ENCODE measurements around the gene FRMPD4.
"Not testable (repeated sequence)": the region's sequence is repeated elsewhere in the genome, so short reads cannot be mapped to it uniquely, and the experiment has no call there.

The FRMPD4 gene

DNA sequence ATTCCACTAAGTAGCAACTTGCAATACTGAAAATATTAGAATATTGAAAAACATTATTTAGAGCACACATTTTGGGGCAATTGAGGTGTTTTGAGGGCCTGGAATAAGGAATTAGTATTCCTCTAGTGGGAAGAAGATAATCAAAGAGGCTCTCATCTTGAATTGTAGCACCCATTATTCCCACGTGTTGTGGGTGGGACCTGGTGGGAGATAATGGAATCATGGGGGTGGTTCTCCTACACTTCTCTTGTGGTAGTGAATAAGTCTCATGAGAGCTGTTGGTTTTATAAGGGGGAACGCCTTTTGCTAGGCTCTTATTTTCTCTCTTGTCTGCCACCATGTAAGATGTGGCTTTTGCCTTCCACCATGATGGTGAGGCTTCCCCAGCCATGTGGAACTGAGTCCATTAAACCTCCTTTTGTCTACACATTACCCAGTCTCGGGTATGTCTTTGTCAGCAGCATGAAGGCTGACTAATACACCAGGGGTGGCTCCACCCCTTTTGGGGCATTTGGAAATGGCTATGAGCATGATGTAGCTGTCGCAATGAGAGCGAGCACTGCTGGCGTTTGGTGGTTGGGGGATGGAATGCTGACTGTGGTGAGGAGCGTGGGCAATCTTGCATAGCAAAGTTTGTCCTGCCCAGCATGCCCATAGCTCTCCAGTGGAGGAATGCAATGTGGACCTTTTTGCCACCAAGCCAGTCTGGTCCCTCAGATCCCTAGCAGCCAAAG lies 308.2 kb downstream of the FRMPD4 start:
- DNase-seq = no peak

DNA sequence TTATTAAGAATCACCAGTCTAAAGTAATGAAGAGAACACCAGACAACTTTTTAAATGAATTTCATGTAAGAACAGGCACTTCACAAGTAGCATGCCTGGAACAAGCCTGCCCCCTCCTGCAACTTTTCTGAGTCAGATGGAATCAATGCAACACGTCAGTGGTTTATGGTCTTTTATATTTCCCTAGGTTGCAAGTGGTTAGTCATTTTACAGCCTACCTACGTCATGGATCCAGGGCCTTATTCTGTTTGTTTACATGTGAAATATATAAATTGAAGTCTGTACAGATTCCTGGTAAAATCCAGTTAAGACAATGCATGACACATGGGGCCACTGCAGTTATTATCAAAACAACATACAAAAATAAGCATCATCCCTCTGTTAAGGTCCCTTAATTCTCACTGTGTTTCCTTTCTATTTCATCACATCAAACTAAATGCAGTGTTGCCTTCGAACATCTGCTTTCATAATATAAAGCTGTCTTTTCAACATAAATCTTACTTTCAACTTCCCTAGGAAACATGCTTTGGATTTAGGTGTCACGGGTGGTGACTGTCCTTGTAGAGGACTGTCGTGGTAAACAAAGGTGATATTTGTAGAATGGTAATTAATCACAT lies 309.3 kb downstream of the FRMPD4 start:
- DNase-seq = no peak

DNA sequence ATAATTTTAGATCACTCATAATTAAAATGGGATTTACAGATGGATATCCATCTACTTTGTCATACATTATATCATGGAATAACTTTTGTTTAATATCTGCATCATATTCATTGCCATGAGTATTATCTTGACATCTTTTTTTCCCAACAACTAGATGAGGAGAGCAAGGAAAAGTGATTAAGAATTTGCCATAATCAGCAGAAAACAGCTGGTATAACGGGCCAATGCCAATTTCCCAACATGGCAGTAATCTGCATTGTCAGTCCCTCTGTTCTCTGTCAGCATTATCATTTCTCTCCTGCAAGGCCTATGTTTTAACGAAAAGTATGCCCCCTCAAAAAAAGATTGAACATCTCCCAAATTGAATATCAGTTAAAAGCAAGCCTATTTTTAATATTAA lies 314.0 kb downstream of the FRMPD4 start:
- DNase-seq = no peak

DNA sequence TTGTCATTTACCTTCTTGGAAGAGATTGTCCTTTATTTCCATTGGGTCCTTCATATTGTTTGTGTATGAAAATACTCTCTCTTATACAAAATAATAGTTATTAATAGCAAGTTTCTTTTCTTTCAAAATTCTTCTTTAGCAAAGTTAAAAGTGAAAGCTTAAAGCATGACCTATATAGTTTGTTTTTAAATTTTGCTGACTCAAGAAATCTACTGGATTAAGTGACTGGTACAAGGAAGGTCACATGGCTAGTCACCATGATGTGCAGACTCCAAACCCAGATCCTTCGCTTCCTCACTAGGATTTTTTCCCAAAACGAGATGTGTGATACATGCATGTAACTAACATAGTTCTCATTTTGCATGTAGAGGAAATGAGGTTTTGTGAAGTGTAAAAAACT lies 322.7 kb downstream of the FRMPD4 start:
- DNase-seq = no peak

DNA sequence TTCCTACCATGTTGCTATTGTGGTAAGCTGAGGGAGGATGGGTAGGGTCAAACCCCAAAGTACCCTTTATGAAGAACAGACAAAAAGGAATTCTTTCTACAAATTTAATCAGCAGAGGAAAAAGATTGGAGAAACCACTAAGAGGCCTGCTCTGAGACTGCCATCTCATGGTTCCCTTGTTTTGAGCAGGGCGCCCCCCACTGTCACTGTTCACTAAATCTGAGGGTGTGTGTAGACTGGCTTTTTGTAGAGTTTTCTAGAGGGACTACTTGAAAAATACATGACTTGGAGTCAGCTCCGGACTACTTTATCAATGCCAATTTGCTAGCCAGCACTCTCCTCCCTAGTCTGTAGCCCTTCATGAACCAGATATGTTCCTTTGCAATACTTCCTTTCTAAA lies 324.8 kb downstream of the FRMPD4 start:
- no peak for DNase-seq

DNA sequence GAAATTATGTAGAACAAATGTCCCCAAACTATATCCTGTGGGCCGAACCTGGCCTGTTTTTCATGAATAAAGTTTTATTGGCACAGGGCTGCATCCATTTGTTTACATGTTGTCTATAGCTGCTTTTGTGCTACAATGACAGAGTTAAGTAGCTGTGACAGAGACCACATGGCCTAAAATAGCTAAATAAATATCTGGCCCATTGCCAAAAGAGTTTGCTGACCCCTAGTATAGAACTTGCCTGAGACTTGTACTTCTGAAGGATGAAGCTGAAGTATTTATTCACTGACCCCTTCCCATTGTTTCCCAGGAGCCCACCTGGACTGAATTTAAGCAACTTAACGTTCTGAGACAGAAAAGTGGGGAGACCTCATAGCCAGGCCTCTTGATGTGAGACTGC lies 325.6 kb downstream of the FRMPD4 start:
- DNase-seq = no peak

DNA sequence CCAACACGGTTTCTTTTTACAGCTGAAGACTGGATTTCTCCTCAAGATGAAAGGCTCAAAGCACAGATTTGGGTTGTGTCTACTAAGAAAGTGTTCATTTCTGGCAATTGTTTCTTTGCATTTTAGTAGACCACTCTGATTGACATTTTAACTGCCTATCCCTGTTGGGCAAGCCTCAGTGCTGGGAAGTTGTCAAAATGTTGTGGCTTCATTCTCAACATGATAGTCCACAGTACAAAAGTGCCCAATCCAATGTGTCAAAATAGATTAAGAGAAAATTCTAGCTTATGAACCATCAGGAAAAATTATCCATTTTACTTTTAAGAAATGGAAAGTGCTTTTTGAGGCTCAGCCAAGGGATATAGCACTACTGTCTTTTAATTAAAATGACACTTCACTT lies 329.0 kb downstream of the FRMPD4 start:
- DNase-seq = no peak

DNA sequence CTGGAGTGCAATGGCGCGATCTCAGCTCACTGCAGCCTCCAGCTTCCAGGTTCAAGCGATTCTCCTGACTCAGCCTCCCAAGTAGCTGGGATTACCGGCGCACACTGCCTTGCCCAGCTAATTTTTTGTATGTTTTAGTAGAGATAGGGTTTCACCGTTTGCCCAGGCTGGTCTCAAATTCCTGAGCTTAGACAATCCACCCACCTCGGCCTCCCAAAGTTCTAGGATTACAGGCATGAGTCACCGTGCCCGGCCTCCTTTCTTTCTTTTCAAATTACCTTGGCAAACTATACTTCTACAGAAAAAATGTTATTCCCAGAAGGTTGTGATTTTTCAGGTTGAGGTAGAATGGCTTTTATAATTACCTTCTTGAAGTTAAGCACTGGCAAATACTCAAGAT lies 331.0 kb downstream of the FRMPD4 start:
- no peak for DNase-seq

DNA sequence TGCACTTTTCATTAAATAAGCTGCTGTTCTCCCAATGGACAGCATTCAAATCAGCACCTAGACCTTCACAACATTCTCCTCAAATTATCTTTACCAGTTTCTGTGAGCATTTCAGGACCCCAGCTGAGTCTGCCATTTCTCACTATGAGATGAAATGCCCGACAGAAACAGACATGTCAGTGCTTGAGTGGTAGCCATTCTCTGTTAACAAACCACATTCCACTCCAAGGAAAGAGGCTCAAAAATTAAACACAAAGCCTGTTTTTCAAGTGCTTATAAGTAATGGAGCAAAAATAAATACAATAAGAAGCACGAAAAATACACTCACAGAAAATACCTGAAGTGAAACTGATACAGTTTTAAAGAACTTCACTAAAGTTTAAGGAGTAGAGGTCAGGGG lies 332.8 kb downstream of the FRMPD4 start:
- no peak for DNase-seq

DNA sequence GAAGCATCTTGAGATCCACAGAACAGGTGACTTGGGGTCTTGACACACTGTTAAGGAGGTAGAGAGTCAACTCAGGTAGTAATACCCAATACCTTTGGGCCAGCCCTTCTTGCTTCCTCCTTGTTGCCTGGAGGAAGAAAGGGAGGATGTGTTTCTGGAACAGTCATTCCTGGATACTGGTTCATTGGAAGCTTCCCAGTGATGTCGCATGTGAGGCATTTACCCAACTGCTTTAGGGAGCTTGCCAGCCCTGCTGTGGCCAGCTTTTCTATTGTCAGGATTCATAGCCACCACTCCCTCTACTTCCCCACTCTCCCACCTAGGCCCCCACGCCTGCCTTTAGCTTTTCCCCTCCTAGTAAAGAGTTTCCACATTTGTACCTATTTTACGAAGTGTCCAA lies 342.7 kb downstream of the FRMPD4 start:
- DNase-seq = no peak

DNA sequence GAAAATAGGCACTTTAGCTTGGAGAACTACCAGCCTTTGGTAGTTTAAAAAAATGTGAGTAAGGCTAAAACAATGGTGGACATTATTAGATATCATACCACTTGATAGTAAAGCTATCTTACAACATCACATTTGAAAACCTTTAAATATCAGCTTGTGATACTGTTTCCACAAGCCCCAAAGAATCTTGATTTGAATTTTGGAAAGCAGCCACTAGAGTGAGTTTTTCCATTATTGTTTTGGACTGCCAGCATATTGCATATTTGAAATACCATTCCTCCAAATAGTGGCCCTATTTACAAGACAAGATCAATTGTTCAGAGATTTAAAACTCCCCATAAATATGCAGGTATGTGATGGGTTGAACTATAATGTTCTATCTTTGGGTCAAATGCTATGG lies 349.9 kb downstream of the FRMPD4 start:
- no peak for DNase-seq

DNA sequence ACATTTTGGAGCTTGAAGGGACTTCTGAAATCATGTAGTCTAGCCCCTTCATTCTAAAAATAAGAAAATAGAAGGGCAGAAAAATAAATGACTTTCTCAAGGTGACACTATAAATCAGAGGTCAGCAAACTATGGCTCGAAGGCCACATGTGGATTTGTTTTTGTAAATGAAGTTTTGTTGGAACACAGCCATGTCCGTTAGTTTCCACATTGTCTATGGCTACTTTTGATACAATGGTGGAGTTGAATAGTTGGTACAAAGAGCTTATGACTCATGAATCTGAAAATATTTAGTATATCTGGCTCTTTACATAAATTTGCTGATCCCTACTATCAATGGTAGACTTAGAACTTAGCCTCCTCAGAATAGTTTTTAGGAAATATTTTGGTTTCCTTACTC lies 350.5 kb downstream of the FRMPD4 start:
- no peak for DNase-seq

DNA sequence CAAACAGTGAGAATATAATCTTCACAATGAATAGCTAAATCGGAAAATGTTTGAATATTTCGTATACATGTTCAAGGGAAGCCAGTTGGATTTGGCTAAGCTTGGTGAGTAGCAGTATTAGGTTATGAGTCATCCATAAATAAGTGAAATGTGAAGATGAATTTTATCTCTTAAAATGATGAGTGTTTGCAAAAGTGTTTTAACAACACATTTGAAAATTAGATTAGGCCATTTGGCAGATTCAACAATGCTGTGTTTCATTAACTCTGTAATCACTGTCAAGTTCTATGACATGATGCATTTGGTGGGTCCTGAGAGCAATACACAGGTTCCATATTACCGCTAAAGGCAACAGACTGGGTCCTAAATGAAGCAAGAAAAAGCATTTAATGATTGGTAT lies 351.1 kb downstream of the FRMPD4 start:
- DNase-seq = no peak

DNA sequence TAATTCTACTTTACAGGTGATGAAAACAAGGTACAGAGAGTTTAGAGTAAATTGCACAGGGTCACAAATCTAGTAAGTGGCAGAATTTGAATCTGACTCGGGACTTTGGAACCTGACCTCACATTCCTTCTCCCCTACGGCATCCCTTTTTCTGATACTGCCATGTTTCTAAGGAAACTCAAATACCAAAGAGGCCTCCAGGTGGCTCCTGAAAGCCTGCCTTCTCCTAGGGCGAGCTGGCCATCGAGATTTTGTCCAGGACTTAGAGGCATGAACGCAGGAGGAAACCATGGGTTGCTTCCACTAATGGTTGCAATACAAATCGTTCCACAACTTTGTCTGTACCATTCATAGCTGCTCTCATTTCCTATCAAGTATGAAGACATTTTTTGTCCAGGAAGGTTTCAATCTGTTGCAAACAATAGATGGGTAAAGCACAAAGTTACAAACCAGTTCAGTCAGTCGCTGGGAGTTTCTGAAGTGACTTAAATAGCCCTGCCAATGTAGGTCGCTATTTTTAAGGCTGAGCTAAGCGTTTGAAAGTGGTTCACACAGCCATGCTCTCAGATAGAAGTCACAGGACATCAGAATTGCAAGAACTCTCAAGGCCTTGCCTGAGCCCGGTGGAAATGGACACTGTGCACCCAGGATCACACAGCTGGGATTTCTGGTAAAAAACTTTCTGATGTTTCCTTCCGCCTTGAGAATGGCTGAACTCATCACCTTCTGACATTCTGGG lies 356.3 kb downstream of the FRMPD4 start:
- no peak for DNase-seq

DNA sequence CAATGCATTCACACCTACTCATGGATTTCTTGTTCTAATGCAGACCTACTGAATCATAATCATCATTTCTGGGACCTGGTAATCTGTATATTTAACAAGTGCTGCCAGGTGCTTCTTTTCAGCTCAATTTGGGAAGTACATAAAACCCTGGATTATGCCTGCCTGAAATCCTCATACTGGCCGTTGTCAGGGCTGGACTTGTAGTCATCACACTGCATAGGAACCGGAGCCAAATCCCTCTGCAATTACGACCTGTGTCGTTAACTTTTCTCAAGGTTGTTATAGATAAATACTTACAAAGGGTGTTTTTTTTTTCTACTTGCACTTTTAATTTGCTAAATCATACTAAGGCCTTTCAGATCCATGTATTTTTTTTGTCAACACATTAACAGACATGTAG lies 358.1 kb downstream of the FRMPD4 start:
- no peak for DNase-seq

DNA sequence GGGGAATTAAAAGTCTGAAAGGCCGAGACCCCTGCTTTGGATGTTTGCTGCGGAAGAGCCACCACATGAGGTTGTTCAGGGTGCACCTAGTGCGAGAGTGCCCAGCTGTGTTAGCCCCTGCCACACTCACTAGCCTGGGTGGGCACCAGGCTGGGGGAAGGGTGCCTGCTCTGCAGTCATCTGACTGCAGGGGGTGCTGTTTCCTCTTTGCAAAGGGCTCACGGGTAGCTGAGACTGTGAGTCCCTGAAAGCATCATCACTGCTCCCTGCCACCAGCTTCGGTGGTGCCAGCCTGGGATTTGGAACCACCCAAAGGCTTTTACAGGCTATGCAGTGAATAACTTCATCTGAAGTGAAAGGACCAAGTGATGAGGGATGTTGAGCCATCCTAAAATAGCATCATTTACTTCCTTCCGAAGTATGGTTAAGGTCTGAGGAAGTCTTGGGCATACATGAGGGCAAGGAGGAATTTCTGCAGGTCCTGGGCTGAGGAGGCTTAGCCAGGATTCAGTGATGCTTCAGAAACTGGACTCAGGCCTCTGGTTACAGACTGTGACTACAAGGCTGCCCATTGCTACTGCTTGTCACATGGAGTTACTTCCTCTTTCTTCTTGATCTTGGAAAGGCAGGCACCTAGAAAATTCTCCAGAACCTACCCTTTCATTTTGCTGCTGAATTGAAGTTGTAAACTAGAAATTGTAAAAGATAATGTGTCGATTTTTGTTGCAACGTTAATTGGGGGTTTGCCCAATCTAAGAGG lies 359.7 kb downstream of the FRMPD4 start:
- DNase-seq = no peak

DNA sequence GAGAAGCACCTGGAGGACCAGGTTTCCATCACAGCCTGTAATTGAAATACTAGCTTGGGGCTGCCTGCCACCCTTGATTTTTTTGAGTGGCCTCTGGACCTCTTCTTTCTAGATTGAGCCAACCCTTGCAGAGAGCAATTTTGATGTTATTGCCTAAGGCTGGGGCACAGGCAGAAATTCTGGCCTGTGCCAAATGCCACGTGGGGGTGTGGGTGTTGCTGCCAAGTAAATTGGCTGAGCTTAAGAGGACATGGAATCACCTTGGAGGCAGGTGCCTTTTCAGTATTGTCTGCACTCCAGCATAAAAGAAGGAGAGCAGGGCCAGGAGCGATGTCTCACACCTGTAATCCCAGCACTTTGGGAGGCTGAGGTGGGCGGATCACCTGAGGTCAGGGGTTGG lies 366.9 kb downstream of the FRMPD4 start:
- DNase-seq = no peak

DNA sequence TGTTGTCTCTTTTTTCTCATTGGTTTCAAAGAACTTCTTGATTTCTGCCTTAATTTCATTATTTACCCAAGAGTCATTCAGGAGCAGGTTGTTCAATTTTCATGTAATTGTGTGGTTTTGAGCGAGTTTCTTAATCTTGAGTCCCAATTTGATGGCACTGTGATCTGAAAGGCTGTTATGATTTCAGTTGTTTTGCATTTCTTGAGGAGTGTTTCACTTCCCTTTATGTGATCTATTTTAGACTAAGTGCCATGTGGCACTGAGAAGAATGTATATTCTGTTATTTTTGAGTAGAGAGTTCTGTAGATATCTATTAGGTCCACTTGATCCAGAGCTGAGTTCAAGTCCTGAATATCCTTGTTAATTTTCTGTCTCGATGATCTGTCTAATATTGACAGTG lies 377.1 kb downstream of the FRMPD4 start:
- not testable (repeated sequence) for DNase-seq

DNA sequence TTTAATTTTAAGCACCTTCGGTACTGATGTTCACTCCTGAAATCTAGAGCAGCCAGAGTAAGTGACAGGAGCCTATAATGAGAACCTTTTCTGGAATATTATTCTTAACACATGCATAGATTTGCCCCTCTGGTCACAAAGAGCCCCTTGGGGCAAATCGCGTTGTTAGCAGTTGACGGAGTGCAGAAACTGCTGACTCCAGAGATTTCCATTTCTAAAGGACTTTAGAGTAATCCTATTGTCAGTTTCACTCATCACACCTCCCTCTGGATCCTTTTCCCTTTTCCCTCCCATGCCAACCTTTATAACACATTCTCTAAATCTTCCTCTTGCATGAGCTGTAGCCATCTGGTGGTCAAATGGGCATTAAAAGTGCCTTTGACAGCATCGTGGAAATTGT lies 388.0 kb downstream of the FRMPD4 start:
- DNase-seq = no peak

DNA sequence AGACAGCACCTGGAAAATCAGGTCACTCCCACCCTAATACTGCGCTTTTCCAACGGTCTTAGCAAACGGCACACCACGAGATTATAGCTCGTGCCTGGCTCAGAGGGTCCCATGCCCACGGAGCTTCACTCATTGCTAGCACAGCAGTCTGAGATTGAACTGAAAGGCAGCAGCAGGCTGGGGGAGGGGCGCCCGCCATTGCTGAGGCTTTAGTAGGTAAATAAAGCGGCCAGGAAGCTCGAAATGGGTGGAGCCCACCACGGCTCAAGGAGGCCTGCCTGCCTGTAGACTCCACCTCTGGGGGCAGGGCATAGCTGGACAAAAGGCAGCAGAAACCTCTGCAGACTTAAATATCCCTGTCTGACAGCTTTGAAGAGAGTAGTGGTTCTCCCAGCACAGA lies 399.8 kb downstream of the FRMPD4 start:
- DNase-seq = not testable (repeated sequence)

DNA sequence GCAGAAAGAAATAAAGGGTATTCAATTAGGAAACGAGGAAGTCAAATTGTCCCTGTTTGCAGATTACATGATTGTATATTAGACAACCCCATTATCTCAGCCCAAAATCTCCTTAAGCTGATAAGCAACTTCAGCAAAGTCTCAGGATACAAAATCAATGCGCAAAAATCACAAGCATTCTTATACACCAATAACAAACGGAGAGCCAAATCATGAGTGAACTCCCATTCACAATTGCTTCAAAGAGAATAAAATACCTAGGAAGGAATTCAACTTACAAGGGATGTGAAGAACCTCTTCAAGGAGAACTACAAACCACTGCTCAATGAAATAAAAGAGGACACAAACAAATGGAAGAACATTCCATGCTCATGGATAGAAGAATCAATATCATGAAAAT lies 404.0 kb downstream of the FRMPD4 start:
- DNase-seq = not testable (repeated sequence)

DNA sequence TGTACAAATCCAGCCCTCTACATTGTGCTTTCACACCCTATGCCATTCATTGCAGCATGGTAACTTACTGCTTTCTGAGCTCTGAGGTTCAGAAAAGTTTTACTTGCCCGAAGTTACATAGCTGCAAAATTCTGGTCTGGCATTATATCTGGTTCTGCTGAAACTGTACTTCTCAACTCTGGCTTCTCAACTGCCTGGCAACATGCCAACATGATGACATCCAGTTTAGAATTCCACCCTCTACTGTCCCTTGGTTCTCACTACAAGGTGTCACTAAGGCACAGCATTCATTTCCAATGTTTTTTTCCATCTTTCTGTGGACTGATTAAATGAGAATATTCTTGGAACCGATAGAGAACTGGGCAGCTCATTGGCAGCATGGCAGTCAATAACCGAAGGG lies 410.1 kb downstream of the FRMPD4 start:
- DNase-seq = no peak

DNA sequence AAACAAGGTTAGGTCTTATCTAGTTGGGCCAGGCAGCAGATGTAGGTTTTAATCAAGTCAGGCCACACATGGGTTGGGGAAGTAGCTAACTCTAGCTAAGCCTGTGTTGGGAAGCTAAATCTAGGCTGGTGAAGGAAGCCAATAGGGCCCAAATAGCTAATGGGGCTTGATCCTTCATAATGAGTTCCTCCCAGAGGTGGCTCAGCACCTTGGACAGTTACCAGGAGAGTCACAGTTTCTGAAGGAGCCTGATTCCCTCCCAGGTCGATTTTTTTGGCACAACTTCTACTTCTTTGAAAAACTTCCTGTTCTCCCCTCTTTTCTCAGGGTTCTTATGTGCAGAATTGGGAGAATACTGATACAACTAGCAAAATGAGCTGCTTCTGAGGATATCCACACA lies 410.5 kb downstream of the FRMPD4 start:
- no peak for DNase-seq

DNA sequence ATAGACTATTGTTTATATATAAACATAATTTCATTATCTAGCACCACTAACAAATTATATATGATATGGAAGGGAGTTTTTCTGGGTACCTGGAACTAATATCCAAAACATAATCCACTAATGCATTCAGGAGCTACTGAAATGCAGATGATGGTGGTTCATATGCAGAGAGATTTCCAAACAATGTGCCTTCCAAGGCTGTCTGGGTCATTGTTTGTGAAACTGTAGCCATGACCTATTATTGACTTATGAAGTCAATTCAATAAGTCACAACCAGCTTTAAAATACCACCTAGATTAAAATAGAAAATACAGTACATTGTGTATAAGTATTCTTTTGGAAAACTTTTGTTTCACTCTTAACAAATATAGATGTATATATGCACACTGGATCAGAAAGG lies 415.9 kb downstream of the FRMPD4 start:
- DNase-seq = no peak

Data from activated gamma-delta T cell treated with Interleukin-2 at 50 U/mL for 16 hours (primary cell).